GM12891 (cell line): ENCODE results near the gene RNF212B.

Source experiments
- DNase-seq: peaks from one replicate; pipeline ENCODE4 v3.0.0; 2011; ENCODE audit warnings: low spot score; ENCODE audit not compliant: insufficient read length
- FAIRE-seq: peaks from 2 replicates; lab custom pipeline; 2011; peaks lifted over from hg19 to GRCh38; lab: Jason Lieb, UNC
- PAX5 ChIP-seq: IDR thresholded peaks from 2 replicates; pipeline ENCODE4 v1.6.1; 2011; ENCODE audit warnings: low read length, moderate library complexity, mild to moderate bottlenecking; ENCODE audit not compliant: insufficient read depth, severe bottlenecking
- POLR2A ChIP-seq: IDR thresholded peaks from 2 replicates; pipeline ENCODE4 v1.6.1; 2011; ENCODE audit warnings: low read depth, low read length, control low read depth
- POLR2AphosphoS5 ChIP-seq: IDR thresholded peaks from 2 replicates; pipeline ENCODE4 v1.6.1; 2011; ENCODE audit warnings: low read depth, low read length, control low read depth
- POU2F2 ChIP-seq: IDR thresholded peaks from 2 replicates; pipeline ENCODE4 v1.6.1; 2011; ENCODE audit warnings: low read depth, mild to moderate bottlenecking, control low read depth, low read length, moderate library complexity
- SPI1 ChIP-seq: IDR thresholded peaks from 2 replicates; pipeline ENCODE4 v1.6.1; 2011; ENCODE audit warnings: low read depth, low read length, control low read depth
- TAF1 ChIP-seq: IDR thresholded peaks from 2 replicates; pipeline ENCODE4 v1.6.1; 2011; ENCODE audit warnings: low read depth, low read length, control low read depth

Gene RNF212B

DNA sequence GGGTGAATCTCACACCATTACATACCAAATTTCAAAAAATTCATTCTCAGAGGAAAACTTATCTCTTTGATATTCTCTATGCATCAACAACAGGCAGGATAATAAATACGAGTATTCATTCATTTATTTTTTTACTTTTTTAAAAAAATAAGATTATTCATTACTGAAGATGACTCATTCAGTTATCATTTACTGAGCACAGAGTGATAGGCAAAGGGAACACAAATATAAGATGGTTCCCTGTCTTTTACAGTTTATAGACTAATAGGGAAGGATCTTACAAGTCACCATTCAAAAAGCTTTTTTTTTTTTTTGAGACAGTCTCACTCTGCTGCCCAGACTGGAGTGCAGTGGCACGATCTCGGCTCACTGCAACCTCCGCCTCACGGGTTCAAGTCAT, 78.6 kb downstream of the RNF212B start:
- DNase-seq (no peak), FAIRE-seq (no peak)
- TF ChIP-seq PAX5: no peak
- no peak for TF ChIP-seq POU2F2
- no peak for TF ChIP-seq SPI1
- TF ChIP-seq POLR2A: no peak
- TF ChIP-seq TAF1: no peak
- no peak for TF ChIP-seq POLR2AphosphoS5

DNA sequence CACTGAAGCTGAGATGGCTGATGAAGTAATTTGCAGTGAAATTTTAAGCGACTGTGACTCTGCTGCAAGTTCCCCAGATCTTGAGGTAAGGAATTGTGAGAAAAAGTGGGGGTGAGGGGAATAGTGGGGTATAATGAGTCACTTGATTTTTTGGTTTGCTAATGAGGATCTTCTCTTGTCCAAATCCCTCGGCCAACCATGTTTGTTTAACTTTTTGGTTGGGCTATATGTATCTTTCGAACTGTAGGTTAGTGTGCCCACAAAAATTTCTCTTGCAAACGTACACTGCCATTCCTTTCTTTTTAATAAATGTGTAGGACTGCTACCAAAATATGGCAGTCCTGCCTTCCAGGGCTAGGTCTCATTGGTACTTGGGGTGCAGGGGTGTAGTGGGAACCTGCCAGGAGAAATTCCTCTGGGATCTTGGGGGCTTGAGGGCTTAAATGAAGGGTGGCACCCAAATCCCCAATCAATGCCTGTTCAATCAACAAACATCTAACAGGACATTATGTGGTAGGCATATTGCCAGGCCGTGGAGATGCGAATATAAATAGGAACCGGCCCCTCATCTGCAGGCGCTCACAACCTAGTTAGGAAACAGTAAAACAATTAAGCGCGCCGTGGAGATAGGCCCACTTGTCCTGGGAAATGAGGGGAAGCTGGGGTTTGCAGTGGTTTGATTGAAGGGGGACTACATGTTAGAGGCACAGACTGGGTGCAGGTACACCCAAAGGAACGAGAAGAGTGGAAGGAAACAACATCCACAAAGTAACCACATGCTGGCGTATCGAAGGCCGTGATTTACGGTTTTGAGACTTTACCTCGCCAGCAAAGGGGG, 82.2 kb downstream of the RNF212B start:
- TF ChIP-seq POLR2AphosphoS5: no peak
- FAIRE-seq: no peak

DNA sequence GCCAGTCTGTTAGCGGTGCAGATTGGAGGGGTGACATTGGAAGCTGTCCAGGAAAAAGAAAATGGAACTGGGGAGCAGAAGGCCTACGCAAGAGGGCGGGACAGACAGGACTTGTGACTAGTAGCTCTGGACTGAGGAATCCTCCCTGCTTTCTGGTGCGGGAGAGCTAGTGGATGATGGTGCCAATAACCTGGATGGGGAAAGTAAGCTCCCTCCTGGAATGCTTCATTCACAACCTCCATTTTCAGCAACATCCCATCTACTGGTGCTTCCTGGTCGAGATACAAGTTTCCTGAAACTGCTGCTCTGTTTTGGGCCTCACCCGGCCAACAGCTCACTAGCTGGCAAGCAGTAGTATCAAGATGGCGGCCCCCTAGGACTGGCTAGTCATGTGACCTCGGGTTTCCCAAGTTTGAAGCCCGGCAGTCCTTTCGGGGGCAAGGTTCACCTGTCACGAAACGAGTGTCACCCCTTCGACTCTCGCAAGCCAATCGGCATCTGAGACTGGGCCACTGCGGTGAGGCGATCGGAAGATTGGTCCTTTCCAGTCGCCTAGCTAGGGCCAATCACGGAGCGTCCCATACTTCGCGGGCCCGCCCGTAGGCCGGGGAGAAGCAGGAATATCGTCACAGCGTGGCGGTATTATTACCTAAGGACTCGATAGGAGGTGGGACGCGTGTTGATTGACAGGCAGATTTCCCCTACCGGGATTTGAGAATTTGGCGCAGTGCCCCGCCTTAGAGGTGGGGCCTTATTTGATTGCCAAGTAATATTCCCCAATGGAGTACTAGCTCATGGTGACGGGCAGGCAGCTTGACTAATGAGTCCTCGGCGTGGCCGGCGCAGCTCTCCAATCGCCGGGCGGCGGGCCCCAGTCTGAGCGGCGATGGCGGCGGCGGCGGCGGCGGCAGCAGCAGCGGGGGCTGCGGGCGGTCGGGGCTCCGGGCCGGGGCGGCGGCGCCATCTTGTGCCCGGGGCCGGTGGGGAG, 83.1 kb downstream of the RNF212B start, which contains the start of gene PABPN1:
PABPN1 (plus strand) TSS at position 874 of the 988 bp plus-strand sequence; CDS start at position 887, 13 bp downstream.
- FAIRE-seq (peak; percentile 97), DNase-seq (peak; percentile 88)
- TF ChIP-seq TAF1 (peak; percentile 82), PAX5 (no peak), POLR2AphosphoS5 (peak; percentile 93), SPI1 (no peak), POU2F2 (0 out of 2 replicates have a peak, but pooled peaks have one; percentile 14), POLR2A (peak; percentile 92)

More for the DNA sequence above, 82.2 kb downstream of the RNF212B start:
- DNase-seq: no peak

DNA sequence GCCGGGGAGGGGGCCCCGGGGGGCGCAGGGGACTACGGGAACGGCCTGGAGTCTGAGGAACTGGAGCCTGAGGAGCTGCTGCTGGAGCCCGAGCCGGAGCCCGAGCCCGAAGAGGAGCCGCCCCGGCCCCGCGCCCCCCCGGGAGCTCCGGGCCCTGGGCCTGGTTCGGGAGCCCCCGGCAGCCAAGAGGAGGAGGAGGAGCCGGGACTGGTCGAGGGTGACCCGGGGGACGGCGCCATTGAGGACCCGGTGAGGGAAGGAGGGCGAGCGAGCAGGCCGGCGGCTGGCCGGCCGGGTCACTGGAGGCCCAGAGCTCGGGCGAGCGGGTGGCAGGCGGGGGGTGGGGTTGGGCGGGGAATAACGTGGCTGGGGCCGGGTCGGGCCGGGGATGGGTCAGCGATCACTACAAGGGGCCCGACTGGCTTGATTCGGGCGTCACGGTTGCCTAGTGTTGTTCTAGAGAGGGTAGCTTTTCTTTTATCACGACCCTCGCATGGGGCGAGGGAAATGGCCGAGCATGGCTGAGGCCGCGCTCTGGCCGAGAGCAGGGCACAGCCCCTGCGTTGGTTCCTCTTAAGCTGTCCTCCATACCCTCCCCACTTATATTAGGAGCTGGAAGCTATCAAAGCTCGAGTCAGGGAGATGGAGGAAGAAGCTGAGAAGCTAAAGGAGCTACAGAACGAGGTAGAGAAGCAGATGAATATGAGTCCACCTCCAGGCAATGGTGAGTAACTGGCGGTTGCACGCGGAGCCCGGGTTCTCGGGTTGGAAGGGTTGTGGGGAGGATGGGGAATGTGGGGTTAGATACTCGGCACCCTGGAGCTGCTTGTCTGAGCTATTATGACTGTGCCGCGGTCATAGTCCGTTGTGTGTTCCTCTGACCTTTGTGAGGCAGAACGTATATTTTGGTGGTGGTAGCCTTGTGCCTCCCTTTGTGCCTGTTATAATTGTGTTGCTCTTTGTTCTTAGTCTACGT, 84.1 kb downstream of the RNF212B start:
- no peak for FAIRE-seq
- TF ChIP-seq SPI1 (no peak), TAF1 (peak; percentile 1; the same call in 1 of the 2 replicates), POLR2AphosphoS5 (peak; percentile 69), PAX5 (no peak), POU2F2 (0 out of 2 replicates have a peak, but pooled peaks have one; percentile 50), POLR2A (peak; percentile 77)
- DNase-seq: no peak
